ENCODE data around the gene ST7.

Gene ST7

GRCh38 chr7:117250801-117251200, 297.5 kb downstream of the ST7 start:
- no peaks in the 10 kb centered on the region for H3K4me1 ChIP-seq (ENCODE audit: control insufficient read depth, insufficient read depth, low read length)
- H3K9ac ChIP-seq (ENCODE audit: low read length): no peak overlapping the region
- H3K9me3 ChIP-seq (ENCODE audit: control insufficient read depth, low read length): no peaks in the 10 kb centered on the region
- H3K4me3 ChIP-seq (ENCODE audit: low read length): no peak overlapping the region
- no peaks in the 10 kb centered on the region for H3K36me3 ChIP-seq (ENCODE audit: control insufficient read depth, insufficient read depth, low read length)
- no peaks in the 10 kb centered on the region for H3K27me3 ChIP-seq (ENCODE audit: control insufficient read depth, insufficient read depth, low read length)

GRCh38 chr7:117251687-117252086, 298.4 kb downstream of the ST7 start:
- Histone ChIP-seq H3K4me1 (ENCODE audit: control insufficient read depth, insufficient read depth, low read length) (no peaks in the 10 kb centered on the region), H3K36me3 (ENCODE audit: control insufficient read depth, insufficient read depth, low read length) (no peaks in the 10 kb centered on the region), H3K9ac (ENCODE audit: low read length) (no peak overlapping the region), H3K27me3 (ENCODE audit: control insufficient read depth, insufficient read depth, low read length) (no peaks in the 10 kb centered on the region), H3K4me3 (ENCODE audit: low read length) (no peak overlapping the region), H3K9me3 (ENCODE audit: control insufficient read depth, low read length) (no peaks in the 10 kb centered on the region)

GRCh38 chr7:117259615-117260014, 306.3 kb downstream of the ST7 start:
- H3K36me3 ChIP-seq (ENCODE audit: control insufficient read depth, insufficient read depth, low read length): no peaks in the 10 kb centered on the region

GRCh38 chr7:117262546-117262945, 309.2 kb downstream of the ST7 start:
- Histone ChIP-seq H3K4me3 (ENCODE audit: low read length) (no peak overlapping the region), H3K9ac (ENCODE audit: low read length) (no peak overlapping the region), H3K36me3 (ENCODE audit: control insufficient read depth, insufficient read depth, low read length) (no peaks in the 10 kb centered on the region), H3K9me3 (ENCODE audit: control insufficient read depth, low read length) (no peaks in the 10 kb centered on the region), H3K4me1 (ENCODE audit: control insufficient read depth, insufficient read depth, low read length) (no peaks in the 10 kb centered on the region), H3K27me3 (ENCODE audit: control insufficient read depth, insufficient read depth, low read length) (no peaks in the 10 kb centered on the region)

More at GRCh38 chr7:117259615-117260014, 306.3 kb downstream of the ST7 start:
- Histone ChIP-seq H3K9ac (ENCODE audit: low read length) (no peak overlapping the region), H3K27me3 (ENCODE audit: control insufficient read depth, insufficient read depth, low read length) (no peaks in the 10 kb centered on the region), H3K9me3 (ENCODE audit: control insufficient read depth, low read length) (no peaks in the 10 kb centered on the region), H3K4me3 (ENCODE audit: low read length) (no peak overlapping the region), H3K4me1 (ENCODE audit: control insufficient read depth, insufficient read depth, low read length) (no peaks in the 10 kb centered on the region)

- no peaks in the 10 kb centered on the region for H3K36me3 ChIP-seq (ENCODE audit: control insufficient read depth, insufficient read depth, low read length)
- no peaks in the 10 kb centered on the region for H3K27me3 ChIP-seq (ENCODE audit: control insufficient read depth, insufficient read depth, low read length)
- no peak overlapping the region for H3K4me3 ChIP-seq (ENCODE audit: low read length)
- H3K4me1 ChIP-seq (ENCODE audit: control insufficient read depth, insufficient read depth, low read length): no peaks in the 10 kb centered on the region
- H3K9me3 ChIP-seq (ENCODE audit: control insufficient read depth, low read length): no peaks in the 10 kb centered on the region
- H3K9ac ChIP-seq (ENCODE audit: low read length): no peak overlapping the region
Observed at GRCh38 chr7:117264716-117265115, 311.4 kb downstream of the ST7 start.

- Histone ChIP-seq H3K27me3 (ENCODE audit: control insufficient read depth, insufficient read depth, low read length) (no peaks in the 10 kb centered on the region), H3K36me3 (ENCODE audit: control insufficient read depth, insufficient read depth, low read length) (no peaks in the 10 kb centered on the region), H3K9ac (ENCODE audit: low read length) (no peak overlapping the region), H3K4me1 (ENCODE audit: control insufficient read depth, insufficient read depth, low read length) (no peaks in the 10 kb centered on the region), H3K4me3 (ENCODE audit: low read length) (no peak overlapping the region), H3K9me3 (ENCODE audit: control insufficient read depth, low read length) (no peaks in the 10 kb centered on the region)
Observed at GRCh38 chr7:117269417-117269816, 316.1 kb downstream of the ST7 start.

GRCh38 chr7:117269886-117270285, 316.6 kb downstream of the ST7 start:
- Histone ChIP-seq H3K4me3 (ENCODE audit: low read length) (no peak overlapping the region), H3K27me3 (ENCODE audit: control insufficient read depth, insufficient read depth, low read length) (no peaks in the 10 kb centered on the region), H3K9ac (ENCODE audit: low read length) (no peak overlapping the region), H3K4me1 (ENCODE audit: control insufficient read depth, insufficient read depth, low read length) (no peaks in the 10 kb centered on the region), H3K36me3 (ENCODE audit: control insufficient read depth, insufficient read depth, low read length) (no peaks in the 10 kb centered on the region), H3K9me3 (ENCODE audit: control insufficient read depth, low read length) (no peaks in the 10 kb centered on the region)

GRCh38 chr7:117270371-117270770, 317.1 kb downstream of the ST7 start:
- no peaks in the 10 kb centered on the region for H3K36me3 ChIP-seq (ENCODE audit: control insufficient read depth, insufficient read depth, low read length)
- H3K4me3 ChIP-seq (ENCODE audit: low read length): no peak overlapping the region
- H3K27me3 ChIP-seq (ENCODE audit: control insufficient read depth, insufficient read depth, low read length): no peaks in the 10 kb centered on the region
- H3K9ac ChIP-seq (ENCODE audit: low read length): no peak overlapping the region
- no peaks in the 10 kb centered on the region for H3K9me3 ChIP-seq (ENCODE audit: control insufficient read depth, low read length)
- H3K4me1 ChIP-seq (ENCODE audit: control insufficient read depth, insufficient read depth, low read length): no peaks in the 10 kb centered on the region

GRCh38 chr7:117271566-117271965, 318.3 kb downstream of the ST7 start:
- no peak overlapping the region for H3K9ac ChIP-seq (ENCODE audit: low read length)

GRCh38 chr7:117272017-117272759, 318.9 kb downstream of the ST7 start:
- no peaks in the 10 kb centered on the region for H3K36me3 ChIP-seq (ENCODE audit: control insufficient read depth, insufficient read depth, low read length)
- H3K4me1 ChIP-seq (ENCODE audit: control insufficient read depth, insufficient read depth, low read length): no peaks in the 10 kb centered on the region
- H3K4me3 ChIP-seq (ENCODE audit: low read length): no peak overlapping the region
- H3K9ac ChIP-seq (ENCODE audit: low read length): no peak overlapping the region
- H3K27me3 ChIP-seq (ENCODE audit: control insufficient read depth, insufficient read depth, low read length): no peaks in the 10 kb centered on the region
- H3K9me3 ChIP-seq (ENCODE audit: control insufficient read depth, low read length): no peaks in the 10 kb centered on the region

More at GRCh38 chr7:117271566-117271965, 318.3 kb downstream of the ST7 start:
- no peaks in the 10 kb centered on the region for H3K9me3 ChIP-seq (ENCODE audit: control insufficient read depth, low read length)
- H3K36me3 ChIP-seq (ENCODE audit: control insufficient read depth, insufficient read depth, low read length): no peaks in the 10 kb centered on the region
- no peaks in the 10 kb centered on the region for H3K4me1 ChIP-seq (ENCODE audit: control insufficient read depth, insufficient read depth, low read length)
- no peak overlapping the region for H3K4me3 ChIP-seq (ENCODE audit: low read length)
- no peaks in the 10 kb centered on the region for H3K27me3 ChIP-seq (ENCODE audit: control insufficient read depth, insufficient read depth, low read length)

GRCh38 chr7:117273325-117273724, 320.0 kb downstream of the ST7 start:
- Histone ChIP-seq H3K27me3 (ENCODE audit: control insufficient read depth, insufficient read depth, low read length) (no peaks in the 10 kb centered on the region), H3K9ac (ENCODE audit: low read length) (no peak overlapping the region), H3K4me3 (ENCODE audit: low read length) (no peak overlapping the region), H3K9me3 (ENCODE audit: control insufficient read depth, low read length) (no peaks in the 10 kb centered on the region), H3K4me1 (ENCODE audit: control insufficient read depth, insufficient read depth, low read length) (no peaks in the 10 kb centered on the region), H3K36me3 (ENCODE audit: control insufficient read depth, insufficient read depth, low read length) (no peaks in the 10 kb centered on the region)

GRCh38 chr7:117273814-117274225, 320.5 kb downstream of the ST7 start:
- no peak overlapping the region for H3K4me3 ChIP-seq (ENCODE audit: low read length)
- no peaks in the 10 kb centered on the region for H3K4me1 ChIP-seq (ENCODE audit: control insufficient read depth, insufficient read depth, low read length)
- H3K36me3 ChIP-seq (ENCODE audit: control insufficient read depth, insufficient read depth, low read length): no peaks in the 10 kb centered on the region
- no peaks in the 10 kb centered on the region for H3K27me3 ChIP-seq (ENCODE audit: control insufficient read depth, insufficient read depth, low read length)
- H3K9me3 ChIP-seq (ENCODE audit: control insufficient read depth, low read length): no peaks in the 10 kb centered on the region
- no peak overlapping the region for H3K9ac ChIP-seq (ENCODE audit: low read length)

- H3K36me3 ChIP-seq (ENCODE audit: control insufficient read depth, insufficient read depth, low read length): no peaks in the 10 kb centered on the region
- no peaks in the 10 kb centered on the region for H3K27me3 ChIP-seq (ENCODE audit: control insufficient read depth, insufficient read depth, low read length)
- no peak overlapping the region for H3K9ac ChIP-seq (ENCODE audit: low read length)
- H3K4me3 ChIP-seq (ENCODE audit: low read length): no peak overlapping the region
- no peaks in the 10 kb centered on the region for H3K9me3 ChIP-seq (ENCODE audit: control insufficient read depth, low read length)
- H3K4me1 ChIP-seq (ENCODE audit: control insufficient read depth, insufficient read depth, low read length): no peaks in the 10 kb centered on the region
Observed at GRCh38 chr7:117274951-117275350, 321.6 kb downstream of the ST7 start.

Data from mucosa of stomach (tissue), 1 donor.